Activated CD8-positive, alpha-beta T cell treated with anti-CD3 and anti-CD28 coated beads for 36 hours (primary cell): ENCODE data around the gene PAM16. TPM values are rescaled to one million over a fixed set of nuclear protein-coding genes. Genes with fewer than 3 reads are reported as not detected.

Experiments used
- ATAC-seq: fragments of 200-7000 bp; cut with Tn5 transposase; one replicate; pipeline ENCODE4 v1.10.0; 2021; ENCODE audit warnings: mild to moderate bottlenecking, moderate library complexity
- CTCF ChIA-PET: fragments of 350-600 bp; sonication (Branson Sonifier 250); formaldehyde crosslinking; loops from one replicate; lab custom pipeline; 2021; ENCODE audit warnings: antibody characterized with exemption; lab: Charles Lee
- POLR2A ChIA-PET: fragments of 350-600 bp; sonication (Branson Sonifier 250); formaldehyde crosslinking; loops from one replicate; lab custom pipeline; 2021; ENCODE audit warnings: antibody characterized with exemption; lab: Charles Lee
- DNase-seq: peaks from one replicate; pipeline ENCODE4 v3.0.0-alpha.2; 2020
- H3K27ac Mint-ChIP-seq: one replicate; pipeline ENCODE4 v1.8.0; 2021; ENCODE audit warnings: mild to moderate bottlenecking, mixed read lengths
- H3K27me3 Mint-ChIP-seq: one replicate; pipeline ENCODE4 v1.8.0; 2021; ENCODE audit warnings: mixed read lengths
- H3K36me3 Mint-ChIP-seq: one replicate; pipeline ENCODE4 v1.8.0; 2021; ENCODE audit warnings: low read depth, mixed read lengths
- H3K4me1 Mint-ChIP-seq: one replicate; pipeline ENCODE4 v1.8.0; 2021; ENCODE audit warnings: low read depth, mixed read lengths
- H3K4me3 Mint-ChIP-seq: one replicate; pipeline ENCODE4 v1.8.0; 2021; ENCODE audit warnings: mild to moderate bottlenecking, moderate library complexity, mixed read lengths
- H3K9me3 Mint-ChIP-seq: one replicate; pipeline ENCODE4 v1.8.0; 2021; ENCODE audit warnings: mixed read lengths
- CTCF ChIP-seq: fragments of 200-600 bp; IDR thresholded peaks from one replicate; pipeline ENCODE4 v1.8.0; 2022; ENCODE audit warnings: antibody characterized with exemption, mild to moderate bottlenecking
- intact Hi-C: fragments of 100-400 bp; cut with micrococcal nuclease; formaldehyde crosslinking; loops from one replicate; pipeline ENCODE4 v1.10.0; 2022
- total RNA-seq, 2 experiments: library from RNA; stranded (reverse); gene quantifications; one replicate each; pipeline ENCODE4 v1.2.3, GENCODE V29; 2021

Gene PAM16
- total RNA-seq, 2 experiments from 2014 or later, result 65.9 to 70.1 TPM

- no peak for TF ChIP-seq CTCF
- CTCF ChIA-PET, result interaction anchor here (0.9 to 8.6 kb wide), 4 partner anchors 10 to 104 kb away, joined by 3 to 65 read pairs (median 4); no protein-coding TSS in a partner anchor
- H3K4me3 Mint-ChIP-seq, result no peak overlapping the region
- DNase-seq, result no peak
- ATAC-seq, result no peak
- intact Hi-C loops, result no loop called here
- no peak overlapping the region for H3K27ac Mint-ChIP-seq
- H3K4me1 Mint-ChIP-seq, result peaks cover 5% of the 10 kb centered on the region
- no peaks in the 10 kb centered on the region for H3K27me3 Mint-ChIP-seq
- H3K9me3 Mint-ChIP-seq, result no peaks in the 10 kb centered on the region
- POLR2A ChIA-PET, result no interaction called here
- peaks cover 11% of the 10 kb centered on the region for H3K36me3 Mint-ChIP-seq
Measured at GRCh38 chr16:4393240-4393600, 42.1 kb upstream of the PAM16 start.

- no peak overlapping the region for H3K27ac Mint-ChIP-seq
- H3K4me3 Mint-ChIP-seq, result no peak overlapping the region
- H3K36me3 Mint-ChIP-seq, result peaks cover 11% of the 10 kb centered on the region
- DNase-seq (no peak), ATAC-seq (no peak)
- TF ChIP-seq CTCF, result no peak
- CTCF ChIA-PET, result interaction anchor here (0.9 to 8.6 kb wide), 5 partner anchors 11 to 104 kb away, joined by 3 to 65 read pairs (median 3); no protein-coding TSS in a partner anchor
- no peaks in the 10 kb centered on the region for H3K9me3 Mint-ChIP-seq
- peaks cover 5% of the 10 kb centered on the region for H3K4me1 Mint-ChIP-seq
- POLR2A ChIA-PET, result interaction anchor here (1.0 to 1.1 kb wide), 2 partner anchors 19 to 121 kb away, joined by 3 read pairs; no protein-coding TSS in a partner anchor
- H3K27me3 Mint-ChIP-seq, result no peaks in the 10 kb centered on the region
- intact Hi-C loops, result no loop called here
Measured at GRCh38 chr16:4392382-4393239, 41.5 kb upstream of the PAM16 start.

- Mint-ChIP-seq H3K27ac (no peak overlapping the region), H3K9me3 (no peaks in the 10 kb centered on the region), H3K36me3 (peaks cover 11% of the 10 kb centered on the region), H3K27me3 (no peaks in the 10 kb centered on the region), H3K4me1 (peaks cover 5% of the 10 kb centered on the region), H3K4me3 (no peak overlapping the region)
- ChIA-PET CTCF (interaction anchor here (0.6 to 8.6 kb wide), 4 partner anchors 12 to 134 kb away, joined by 3 to 65 read pairs (median 4); no protein-coding TSS in a partner anchor), POLR2A (interaction anchor here (1.0 to 1.1 kb wide), 2 partner anchors 20 to 120 kb away, joined by 3 read pairs; no protein-coding TSS in a partner anchor)
- DNase-seq (no peak), ATAC-seq (peak; percentile 30)
- intact Hi-C loops, result no loop called here
- no peak for TF ChIP-seq CTCF
Measured at GRCh38 chr16:4391631-4392381, 40.7 kb upstream of the PAM16 start.

GRCh38 chr16:4390266-4391260 is 39.4 kb upstream of the PAM16 start:
- Mint-ChIP-seq H3K4me3 (no peak overlapping the region), H3K27ac (no peak overlapping the region)

More at GRCh38 chr16:4390266-4391260, 39.4 kb upstream of the PAM16 start:
- ChIA-PET CTCF (interaction anchor here (0.6 to 8.6 kb wide), 2 partner anchors 13 to 135 kb away, joined by 3 to 65 read pairs; no protein-coding TSS in a partner anchor), POLR2A (interaction anchor here (0.6 to 1.3 kb wide), 6 partner anchors 15 to 901 kb away, joined by 3 to 7 read pairs (median 4); partner anchors contain the start of gene PAM16)
- no peak for TF ChIP-seq CTCF
- Mint-ChIP-seq H3K9me3 (no peaks in the 10 kb centered on the region), H3K27me3 (no peaks in the 10 kb centered on the region), H3K36me3 (peaks cover 9% of the 10 kb centered on the region), H3K4me1 (peaks cover 3% of the 10 kb centered on the region)
- intact Hi-C loops, result no loop called here
- no peak for DNase-seq
- no peak for ATAC-seq
